Limb (tissue), 2 donors: ENCODE results near the gene CAPN12.
"Not testable (repeated sequence)": the region's sequence is repeated elsewhere in the genome, so short reads cannot be mapped to it uniquely, and the experiment has no call there.

Source experiments
- DNase-seq, 2 donors: peaks; one replicate each; pipeline ENCODE4 v3.0.0-alpha.2; 2016; ENCODE audit errors: extremely low spot score in 2 of 2

The CAPN12 gene

DNA sequence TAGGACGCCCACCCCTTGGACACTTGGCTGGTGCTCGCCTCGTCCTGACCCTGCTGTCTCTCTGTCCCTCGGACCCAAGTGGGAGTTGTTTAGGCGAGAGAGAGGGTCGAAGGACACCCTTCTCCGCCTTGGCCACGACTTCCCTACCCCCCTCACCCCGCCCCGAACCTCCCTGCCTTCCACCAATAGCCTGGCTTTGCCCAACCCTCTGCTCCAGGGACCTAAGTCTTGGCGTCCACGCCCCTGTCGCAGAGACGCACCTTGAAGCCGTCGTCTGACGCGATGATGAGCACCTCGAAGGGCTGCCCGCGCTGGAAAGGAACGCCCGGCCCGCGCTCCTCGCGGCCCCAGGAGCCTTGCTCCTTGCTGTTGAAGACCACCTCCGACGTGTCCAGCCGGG, 27.3 kb upstream of the CAPN12 start:
- DNase-seq: not testable (repeated sequence)

DNA sequence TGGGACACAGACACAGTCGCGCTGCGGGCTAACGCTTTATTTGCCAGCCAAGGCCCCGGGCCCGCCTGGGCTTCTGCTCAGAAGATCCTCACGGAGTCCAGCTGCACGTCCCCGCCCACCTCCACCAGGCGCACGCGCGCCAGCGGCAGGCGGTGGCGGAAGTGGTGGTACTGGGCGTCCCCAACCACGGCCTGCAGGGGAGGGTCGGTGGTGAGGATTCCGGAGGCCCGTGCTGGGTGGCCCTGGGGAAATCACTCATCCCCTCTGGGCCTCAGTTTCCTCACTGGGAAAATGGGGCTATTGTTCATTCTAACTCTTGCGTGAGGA, 26.6 kb upstream of the CAPN12 start:
- not testable (repeated sequence) for DNase-seq

DNA sequence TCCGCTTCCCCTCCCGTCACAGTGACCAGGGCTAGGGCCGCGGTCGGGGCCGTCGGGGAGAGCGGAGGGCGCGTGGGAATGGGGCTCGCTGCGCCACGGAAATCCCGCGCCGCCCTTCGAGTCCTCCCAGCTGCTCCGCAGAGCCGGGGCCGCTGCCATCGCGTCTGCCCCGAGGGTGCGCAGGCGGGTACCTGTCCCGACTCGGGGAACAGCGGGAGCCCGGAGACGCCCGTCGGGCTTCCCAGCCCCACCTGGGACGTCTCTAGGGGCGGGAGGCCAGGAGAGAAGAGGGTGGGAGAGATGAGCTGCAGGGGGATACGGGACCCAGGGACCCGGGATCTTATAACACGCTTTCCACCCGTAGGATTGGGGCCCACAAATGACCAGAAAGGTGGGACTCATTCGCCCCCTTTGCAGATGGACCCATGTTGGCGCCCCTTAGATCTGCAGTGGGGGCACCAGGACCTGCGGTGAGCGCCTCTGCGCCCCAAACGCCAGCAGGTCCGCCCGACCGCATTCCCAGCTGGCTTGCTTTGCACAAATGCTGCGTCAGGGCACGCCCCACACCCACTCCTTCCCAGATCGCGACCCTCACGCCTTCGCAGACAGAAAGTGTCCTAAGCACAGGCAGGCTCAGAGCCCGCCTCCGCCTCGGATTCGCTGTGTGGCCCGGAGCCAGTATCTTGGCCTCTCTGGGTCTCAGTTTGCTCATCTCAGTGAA, 26.1 kb upstream of the CAPN12 start:
- not testable (repeated sequence) for DNase-seq

DNA sequence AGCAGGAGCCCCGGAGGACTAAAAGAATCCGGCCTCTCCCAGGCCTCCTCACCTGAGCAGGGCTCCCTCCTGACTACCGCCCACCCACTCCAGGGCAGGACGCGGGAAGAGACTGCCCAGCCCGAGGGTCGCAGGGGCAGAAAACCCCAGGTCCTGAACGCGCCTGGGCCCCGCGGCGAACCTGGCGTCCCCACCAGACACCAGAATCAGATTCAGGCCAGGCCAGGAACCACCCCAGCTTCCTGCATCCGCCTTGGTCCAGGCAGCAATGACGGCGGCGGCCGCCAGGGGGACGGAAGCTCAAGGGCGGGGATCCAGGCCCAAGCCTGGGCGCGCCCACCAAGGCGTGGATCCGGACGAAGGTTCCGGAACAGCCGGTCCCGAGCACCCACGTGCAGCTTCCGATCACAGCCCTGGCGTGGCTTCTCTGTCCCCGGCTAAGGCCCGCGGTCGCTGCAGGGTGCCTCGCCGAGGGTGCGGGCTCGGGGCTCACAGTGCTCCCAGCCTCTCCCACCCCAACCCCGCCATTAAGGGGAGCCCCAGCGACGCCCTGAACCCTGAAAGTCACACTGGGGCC, 25.4 kb upstream of the CAPN12 start:
- DNase-seq: peak; percentile 77 to 89

DNA sequence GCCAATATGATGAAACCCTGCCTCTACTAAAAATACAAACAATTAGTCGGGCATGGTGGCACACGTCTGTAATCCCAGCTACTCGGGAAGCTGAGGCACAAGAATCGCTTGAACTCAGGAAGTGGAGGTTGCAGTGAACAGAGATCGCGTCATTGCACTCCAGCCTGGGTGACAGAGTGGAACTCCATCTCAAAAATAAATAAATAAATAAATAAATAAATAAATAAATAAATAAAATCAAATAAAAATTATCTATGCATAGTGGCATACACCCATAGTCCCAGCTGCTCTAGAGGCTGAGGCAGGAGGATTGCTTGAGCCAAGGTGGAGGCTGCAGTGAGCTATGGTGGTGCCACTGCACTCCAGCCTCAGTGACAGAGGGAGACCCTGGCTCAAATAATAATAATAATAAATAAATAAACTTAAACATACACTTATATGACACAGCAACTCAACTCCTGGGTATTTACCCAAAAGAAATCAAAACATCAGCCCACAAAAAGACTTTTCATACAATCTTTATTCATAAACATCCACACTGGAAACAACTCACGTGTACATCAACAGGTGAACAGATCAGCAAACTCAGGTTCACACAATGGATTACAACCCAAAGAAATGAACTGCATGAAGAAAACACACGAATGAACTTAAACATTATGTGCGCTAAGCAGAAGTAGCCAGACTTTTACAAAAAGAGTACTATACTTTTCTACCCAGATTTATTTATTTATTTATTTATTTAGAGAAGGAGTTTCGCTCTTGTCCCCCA, 22.2 kb upstream of the CAPN12 start:
- DNase-seq: no peak

DNA sequence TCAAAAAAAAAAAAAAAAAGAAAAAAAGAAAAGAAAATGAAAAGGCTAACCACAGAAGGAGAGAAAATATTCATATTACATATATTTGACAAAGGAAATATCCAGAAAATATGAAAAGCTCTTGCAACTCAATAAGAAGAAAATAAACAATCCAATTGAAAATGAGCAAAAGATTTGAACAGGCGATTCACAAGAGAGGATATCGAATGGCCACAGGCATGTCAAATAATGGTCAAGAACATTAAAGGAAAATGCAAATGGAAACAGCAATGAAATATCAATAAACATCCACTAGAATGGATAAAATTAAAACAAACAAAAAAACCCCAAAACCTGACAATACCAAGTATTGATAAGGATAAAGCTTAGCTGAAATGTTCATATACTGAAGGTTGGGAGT, 20.9 kb upstream of the CAPN12 start:
- DNase-seq: no peak

DNA sequence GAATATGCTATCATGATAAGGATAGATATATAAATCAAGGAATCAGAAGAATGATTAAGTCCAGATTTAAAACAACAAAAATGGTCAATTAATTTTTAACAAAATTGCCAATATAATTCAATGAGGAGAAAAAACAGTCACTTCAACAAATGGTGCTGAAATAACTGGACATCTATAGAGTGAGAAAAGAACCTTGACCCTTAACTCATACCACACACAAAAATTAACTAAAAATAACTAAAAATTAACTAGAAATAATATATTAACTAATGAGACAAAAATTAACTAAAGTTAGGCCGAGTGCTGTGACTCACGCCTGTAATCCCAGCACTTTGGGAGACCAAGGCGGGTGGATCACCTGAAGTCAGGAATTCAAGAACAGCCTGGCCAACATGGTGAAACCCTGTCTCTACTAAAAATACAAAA, 19.5 kb upstream of the CAPN12 start:
- no peak for DNase-seq

DNA sequence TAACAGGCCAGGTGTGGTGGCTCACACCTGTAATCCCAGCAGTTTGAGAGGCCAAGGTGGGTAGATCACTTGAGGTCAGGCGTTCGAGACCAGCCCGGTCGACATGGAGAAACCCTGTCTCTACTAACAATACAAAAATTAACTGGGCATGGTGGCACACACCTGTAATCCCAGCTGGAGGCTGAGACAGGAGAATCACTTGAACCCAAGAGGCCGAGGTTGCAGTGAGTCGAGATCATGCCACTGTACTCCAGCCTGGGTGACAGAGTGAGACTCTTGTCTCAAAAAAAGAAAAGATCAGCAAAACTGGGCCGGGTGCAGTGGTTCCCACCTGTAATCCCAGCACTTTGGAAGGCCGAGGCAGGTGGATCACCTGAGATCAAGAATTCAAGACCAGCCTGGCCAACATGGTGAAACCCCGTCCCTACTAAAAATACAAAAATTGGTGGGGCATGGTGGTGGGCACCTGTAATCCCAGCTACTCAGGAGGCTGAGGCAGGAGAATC, 17.7 kb upstream of the CAPN12 start:
- not testable (repeated sequence) for DNase-seq

DNA sequence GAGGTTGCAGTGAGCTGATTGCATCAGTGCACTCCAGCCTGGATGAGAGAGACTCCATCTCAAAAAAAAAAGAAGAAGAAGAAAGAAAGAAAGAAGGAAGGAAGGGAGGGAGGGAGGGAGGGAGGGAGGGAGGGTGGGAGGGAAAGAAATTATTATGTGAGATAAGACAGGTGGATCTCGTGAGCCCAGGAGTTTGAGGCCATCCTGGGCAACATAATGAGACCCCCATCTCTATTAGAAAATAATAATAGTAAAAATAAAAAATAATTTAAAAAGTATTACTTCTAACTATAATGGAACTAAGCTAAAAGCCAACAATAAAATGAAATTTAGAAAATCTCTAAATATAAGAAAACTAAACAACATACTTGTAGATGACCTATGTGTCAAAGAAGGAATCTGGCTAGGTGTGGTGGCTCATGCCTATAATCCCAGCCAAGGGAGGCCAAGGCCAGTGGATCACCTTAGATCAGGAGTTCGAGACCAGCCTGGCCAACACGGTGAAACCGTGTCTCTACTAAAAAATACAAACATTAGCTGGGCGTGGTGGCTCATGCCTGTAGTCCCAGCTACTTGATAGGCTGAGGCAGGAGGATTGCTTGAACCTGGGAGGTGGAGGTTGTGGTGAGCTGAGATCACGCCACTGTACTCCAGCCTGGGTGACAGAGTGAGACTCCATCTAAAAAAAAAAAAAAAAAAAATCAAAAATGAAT, 16.7 kb upstream of the CAPN12 start:
- DNase-seq: not testable (repeated sequence)

DNA sequence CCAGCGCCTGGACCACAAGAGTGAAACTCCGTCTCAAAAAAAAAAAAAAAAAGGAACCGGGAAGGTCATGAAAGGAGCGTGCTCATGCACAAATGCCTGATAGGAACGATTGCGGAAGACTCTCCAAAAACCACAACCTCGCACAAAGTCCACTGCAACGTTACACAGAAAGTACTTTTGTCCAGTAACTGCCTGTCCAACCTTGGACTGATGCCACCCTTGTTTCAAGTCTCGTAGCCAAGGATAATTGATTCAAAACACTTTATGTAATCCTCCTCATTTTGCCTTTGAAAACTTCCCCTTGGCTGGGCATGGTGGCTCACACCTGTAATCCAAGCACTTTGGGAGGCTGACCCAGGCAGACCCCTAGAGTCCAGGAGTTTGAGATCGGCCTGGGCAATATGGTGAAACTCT, 15.3 kb upstream of the CAPN12 start:
- DNase-seq: no peak

DNA sequence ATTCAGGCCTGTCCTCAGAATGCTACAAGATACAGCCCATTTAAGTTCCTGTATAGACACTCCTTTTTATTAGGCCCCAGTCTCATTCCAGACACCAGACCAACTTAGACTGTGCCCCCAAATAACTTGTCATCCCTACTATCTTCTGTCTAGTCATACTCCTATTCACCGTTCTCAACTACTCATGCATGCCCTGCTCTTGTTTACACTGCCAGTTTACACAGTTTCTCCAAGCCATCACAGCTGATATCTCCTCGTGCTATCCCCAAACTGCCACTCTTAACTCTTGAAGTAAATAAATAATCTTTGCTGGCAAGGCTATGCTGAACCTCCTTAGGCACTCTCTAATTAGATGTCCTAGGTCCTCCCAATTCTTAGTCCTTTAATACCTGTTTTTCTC, 9.9 kb upstream of the CAPN12 start:
- DNase-seq: not testable (repeated sequence)

DNA sequence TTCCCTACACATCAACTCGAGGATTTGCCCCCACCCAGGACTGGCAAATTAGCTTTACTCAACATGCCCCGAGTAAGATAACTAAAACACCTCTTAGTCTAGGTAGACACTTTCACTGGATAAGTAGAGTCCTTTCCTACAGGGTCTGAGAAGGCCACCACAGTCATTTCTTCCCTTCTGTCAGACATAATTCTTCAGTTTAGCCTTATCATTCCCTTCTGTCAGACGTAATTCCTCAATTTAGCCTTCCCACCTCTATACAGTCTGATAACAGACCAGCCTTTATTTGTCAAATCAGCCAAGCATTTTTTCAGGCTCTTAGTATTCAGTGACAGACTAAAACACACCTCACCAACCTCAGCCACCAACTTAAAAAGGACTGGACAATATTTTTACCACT, 9.5 kb upstream of the CAPN12 start:
- not testable (repeated sequence) for DNase-seq

DNA sequence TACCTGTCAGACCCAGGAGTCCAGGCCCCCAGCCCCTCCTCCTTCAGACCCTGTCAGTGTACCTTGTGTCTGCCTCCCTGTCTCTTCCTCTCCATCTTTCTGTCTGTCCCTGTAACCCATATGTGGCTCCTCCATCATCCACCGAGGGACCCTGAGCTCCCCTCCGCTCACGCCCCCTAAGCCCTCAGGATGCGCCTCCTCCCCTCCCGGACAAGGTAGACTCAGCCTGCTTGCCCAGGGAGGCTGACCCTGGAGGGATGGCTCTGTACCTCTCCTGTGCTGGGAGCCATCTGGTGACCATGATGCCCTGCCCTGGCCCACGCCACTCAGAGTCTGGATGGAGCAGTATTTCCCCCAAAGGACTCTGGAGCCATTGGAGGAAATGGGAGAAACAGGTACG, 1.0 kb upstream of the CAPN12 start:
- DNase-seq: no peak

DNA sequence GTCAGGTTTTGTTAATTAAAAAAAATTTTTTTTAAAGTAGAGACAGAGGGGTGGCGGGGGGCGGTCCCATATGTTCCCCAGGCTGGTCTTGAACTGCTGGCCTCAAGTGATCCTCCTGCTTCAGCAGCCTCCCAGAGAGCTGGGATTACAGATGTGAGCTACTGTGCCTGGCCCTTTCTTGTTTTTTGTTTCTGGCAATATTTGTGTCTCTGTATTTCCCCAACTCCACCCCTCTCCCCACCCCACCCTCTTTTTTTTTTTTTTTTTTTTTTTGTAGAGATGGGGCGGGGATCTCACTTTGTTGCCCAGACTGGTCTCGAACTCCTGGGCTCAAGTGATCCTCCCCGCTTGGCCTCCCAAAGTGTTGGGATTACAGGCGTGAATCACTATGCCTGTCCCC, 600 bp upstream of the CAPN12 start:
- DNase-seq: no peak

DNA sequence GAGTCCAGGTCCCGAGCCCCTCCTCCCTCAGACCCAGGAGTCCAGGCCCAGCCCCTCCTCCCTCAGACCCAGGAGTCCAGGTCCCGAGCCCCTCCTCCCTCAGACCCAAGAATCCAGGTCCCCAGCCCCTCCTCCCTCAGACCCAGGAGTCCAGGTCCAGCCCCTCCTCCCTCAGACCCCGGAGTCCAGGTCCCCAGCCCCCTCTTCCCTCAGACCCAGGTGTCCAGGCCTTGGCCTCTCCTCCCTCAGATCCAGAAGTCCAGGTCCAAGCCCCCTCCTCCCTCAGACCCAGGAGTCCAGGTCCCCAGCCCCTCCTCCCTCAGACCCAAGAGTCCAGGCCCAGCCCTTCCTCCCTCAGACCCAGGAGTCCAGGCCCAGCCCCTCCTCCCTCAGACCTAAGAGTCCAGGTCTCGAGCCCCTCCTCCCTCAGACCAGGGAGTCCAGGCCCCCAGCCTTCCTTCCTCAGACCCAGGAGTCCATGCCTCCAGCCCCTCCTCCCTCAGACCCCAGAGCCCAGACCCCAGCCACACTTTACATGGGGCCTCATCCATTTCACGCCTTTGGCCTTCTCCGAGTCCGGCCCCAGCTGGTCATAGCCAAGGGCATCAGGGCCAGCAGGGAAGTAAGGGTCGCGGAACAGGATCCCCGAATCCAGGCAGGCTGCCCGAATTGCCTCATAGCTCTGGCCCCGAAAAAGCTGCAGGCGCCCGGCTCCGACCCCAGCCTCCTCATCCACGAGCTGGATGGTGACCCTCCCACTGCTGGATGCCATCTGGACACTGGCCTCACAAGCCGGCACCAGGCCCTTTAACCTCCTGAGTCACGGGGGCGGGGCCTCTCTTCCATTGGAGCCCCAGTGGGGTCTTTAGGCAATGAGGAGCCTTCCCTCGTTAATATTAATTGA, 628 bp downstream of the CAPN12 start:
- DNase-seq: no peak

DNA sequence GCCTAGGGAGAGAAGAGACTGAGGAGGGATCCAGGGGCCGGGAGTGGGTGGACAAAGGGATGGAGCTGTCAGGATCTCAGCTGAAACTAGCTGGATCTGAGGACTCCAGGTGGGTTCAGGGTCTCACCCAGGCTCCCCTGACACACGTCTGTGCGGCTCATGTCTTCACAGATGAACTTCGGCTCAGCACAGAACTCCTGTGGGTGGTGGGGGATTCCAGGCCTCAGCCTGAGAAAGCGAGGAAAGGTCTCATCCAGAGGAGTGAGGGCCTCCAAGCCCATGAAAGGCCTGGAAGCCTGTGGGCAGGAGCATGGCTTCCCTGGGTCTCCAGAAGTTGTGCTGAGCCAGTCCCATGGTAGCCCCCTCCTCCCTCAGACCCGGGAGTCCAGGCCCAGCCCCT, 1.4 kb downstream of the CAPN12 start:
- DNase-seq: no peak

DNA sequence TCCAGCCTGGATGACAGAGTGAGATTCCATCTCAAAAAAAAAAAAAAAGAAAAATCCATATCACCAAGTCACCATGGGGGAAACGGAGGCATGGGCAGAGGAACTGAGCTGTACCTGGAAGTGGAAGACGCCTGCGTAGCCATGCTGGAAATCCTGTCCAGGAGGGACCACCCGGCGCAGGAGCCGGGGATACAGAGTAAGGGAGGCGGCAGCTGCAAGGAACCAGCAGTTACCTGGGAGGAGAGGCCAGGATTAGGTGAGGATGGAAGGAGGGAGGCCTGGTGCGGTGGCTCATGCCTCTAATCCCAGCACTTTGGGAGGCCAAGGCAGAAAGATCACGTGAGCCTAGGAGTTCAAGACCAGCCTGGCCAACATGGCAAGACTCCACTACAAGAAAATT, 2.0 kb downstream of the CAPN12 start:
- DNase-seq: no peak

DNA sequence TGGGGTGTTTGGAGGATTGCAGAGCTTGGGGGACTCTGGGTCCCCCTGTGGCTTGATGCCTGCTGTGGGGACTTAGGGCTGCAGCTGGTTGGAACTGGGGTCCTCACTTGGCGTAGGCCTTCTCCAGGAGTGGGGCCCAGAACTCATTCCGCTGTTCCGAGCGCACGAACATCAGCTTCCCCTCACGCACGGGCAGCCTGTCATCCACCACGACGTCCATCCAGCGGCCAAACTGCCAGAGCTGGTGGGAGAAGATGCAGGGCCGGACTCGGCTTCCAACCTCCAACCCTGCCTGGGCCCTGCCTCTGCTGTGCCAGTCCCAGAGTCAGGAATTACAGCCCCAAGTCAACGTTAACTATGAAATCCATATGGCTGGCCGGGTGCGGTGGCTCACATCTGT, 2.6 kb downstream of the CAPN12 start:
- DNase-seq: no peak

DNA sequence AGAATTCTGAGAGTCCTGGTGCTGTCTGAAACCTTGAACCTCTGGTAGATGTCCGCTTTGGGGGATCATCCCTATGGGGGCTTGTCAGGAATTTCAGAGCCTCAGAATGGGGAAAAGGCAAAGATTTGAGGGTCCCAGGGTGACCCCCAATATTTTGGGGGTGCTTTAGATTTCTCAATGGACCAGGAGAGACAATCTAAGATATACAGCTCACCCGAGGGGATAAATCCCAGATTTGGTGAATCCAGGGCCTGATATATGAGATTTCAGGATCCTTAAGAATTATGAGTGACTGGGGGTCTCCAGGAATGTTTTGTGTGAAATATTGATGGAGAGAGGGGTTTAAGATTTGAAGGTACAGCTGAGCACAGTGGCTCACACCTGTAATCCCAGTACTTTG, 3.3 kb downstream of the CAPN12 start:
- no peak for DNase-seq

DNA sequence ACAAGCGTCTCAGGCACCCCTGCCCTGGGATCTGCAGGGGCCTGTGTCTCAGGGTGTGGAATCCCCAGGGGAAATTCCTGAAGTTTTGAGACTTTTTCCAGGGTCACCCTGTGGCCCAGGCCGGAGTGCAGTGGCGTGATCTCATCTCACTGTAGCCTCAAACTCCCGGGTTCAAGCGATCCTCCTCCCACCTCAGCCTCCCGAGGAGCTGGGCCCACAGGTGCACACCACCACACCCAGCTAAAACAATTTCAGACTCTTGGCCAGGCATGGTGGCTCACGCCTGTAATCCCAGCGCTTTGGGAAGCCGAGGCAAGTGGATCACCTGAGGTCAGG, 4.0 kb downstream of the CAPN12 start:
- no peak for DNase-seq
